HepG2 (cell line): ENCODE data around the gene CENPB. TPM values are rescaled to one million over a fixed set of nuclear protein-coding genes. Genes with fewer than 3 reads are reported as not detected.
A peak's percentile ranks its signal among the peaks of the same experiment; 100 is the strongest.

Source experiments
- ATM ChIP-seq: fragments of 450-650 bp; IDR thresholded peaks from 2 replicates; pipeline ENCODE4 v1.7.1; 2017; ENCODE audit warnings: mild to moderate bottlenecking, borderline replicate concordance
- FOSL2 ChIP-seq: sonication (generic); formaldehyde crosslinking; IDR thresholded peaks from 2 replicates; pipeline ENCODE4 v1.4.0; 2020; ENCODE audit warnings: missing genetic modification reagents
- GATAD1 ChIP-seq: IDR thresholded peaks from 2 replicates; pipeline ENCODE4 v1.6.1; 2016; ENCODE audit warnings: missing genetic modification reagents, missing compliant biosample characterization
- MAFG ChIP-seq: sonication (generic); formaldehyde crosslinking; IDR thresholded peaks from 2 replicates; pipeline ENCODE4 v1.5.1; 2020; ENCODE audit warnings: mild to moderate bottlenecking, missing genetic modification reagents
- MED13 ChIP-seq: sonication (generic); formaldehyde crosslinking; IDR thresholded peaks from 2 replicates; pipeline ENCODE4 v1.5.0; 2020; ENCODE audit warnings: missing genetic modification reagents
- SALL1 ChIP-seq: sonication (generic); formaldehyde crosslinking; IDR thresholded peaks from 2 replicates; pipeline ENCODE4 v1.8.0; 2022; ENCODE audit warnings: mild to moderate bottlenecking, missing genetic modification reagents
- SIX1 ChIP-seq: sonication (generic); formaldehyde crosslinking; IDR thresholded peaks from 2 replicates; pipeline ENCODE4 v1.4.0; 2020; ENCODE audit warnings: missing genetic modification reagents, borderline replicate concordance
- SOX6 ChIP-seq, 2 experiments: fragments of 450-650 bp in 1 of 2; sonication (generic) in 1 of 2; formaldehyde crosslinking in 1 of 2; IDR thresholded peaks; 2 replicates each; pipeline versions ENCODE4 v1.4.0 to v1.6.1; 2017 to 2020; ENCODE audit warnings: antibody characterized with exemption in 1 of 2, mild to moderate bottlenecking in 1 of 2, missing genetic modification reagents in 1 of 2
- SSRP1 ChIP-seq: IDR thresholded peaks from 2 replicates; pipeline ENCODE4 v1.6.1; 2016; ENCODE audit warnings: control low read depth
- TBX2 ChIP-seq: sonication (generic); formaldehyde crosslinking; IDR thresholded peaks from 2 replicates; pipeline ENCODE4 v1.5.0; 2020; ENCODE audit warnings: missing genetic modification reagents, mild to moderate bottlenecking, borderline replicate concordance
- ZBTB1 ChIP-seq: sonication (generic); formaldehyde crosslinking; IDR thresholded peaks from 2 replicates; pipeline ENCODE4 v1.4.0; 2020; ENCODE audit warnings: missing genetic modification reagents, borderline replicate concordance
- ZIK1 ChIP-seq: sonication (generic); formaldehyde crosslinking; IDR thresholded peaks from 2 replicates; pipeline ENCODE4 v1.5.0; 2020; ENCODE audit warnings: mild to moderate bottlenecking, low read depth, missing genetic modification reagents, borderline replicate concordance
- ZMAT3 ChIP-seq: sonication (generic); formaldehyde crosslinking; conservative IDR thresholded peaks from 2 replicates; pipeline ENCODE4 v1.7.0; 2021; ENCODE audit warnings: missing genetic modification reagents
- polyA plus RNA-seq, 8 experiments: library from polyadenylated mRNA; depleted of rRNA in 3 of 8; stranded (reverse) in 7 of 8; unstranded in 1 of 8; fragments of >200 nt; fragmentation: Illumina TruSeq in 4 of 8; extraction: Trizol in 4 of 8; gene quantifications; 2 replicates each; pipeline versions ENCODE4 v1.2.1 to v1.2.3, GENCODE V29; 2011 to 2016; ENCODE audit warnings: low read depth in 4 of 8, missing spikeins in 1 of 8, mixed read lengths in 1 of 8; ENCODE audit not compliant: insufficient read depth in 1 of 8
- total RNA-seq, 5 experiments: library from RNA; depleted of rRNA; stranded (reverse); fragments of >200 nt; fragmentation: Illumina TruSeq; extraction: Trizol; gene quantifications; 2 replicates each; pipeline ENCODE4 v1.2.3, GENCODE V29; 2016; ENCODE audit warnings: low read depth in 1 of 5
- TF ChIP-seq, protein P1 (sequence below): sonication (generic); formaldehyde crosslinking; IDR thresholded peaks from 2 replicates; pipeline ENCODE4 v1.5.0; 2020; ENCODE audit warnings: missing genetic modification reagents, mild to moderate bottlenecking, borderline replicate concordance
- TF ChIP-seq, protein P2 (sequence below): sonication (generic); formaldehyde crosslinking; IDR thresholded peaks from 2 replicates; pipeline ENCODE4 v1.4.0; 2020; ENCODE audit warnings: mild to moderate bottlenecking, missing genetic modification reagents
- TF ChIP-seq, protein P3 (sequence below): sonication (generic); formaldehyde crosslinking; IDR thresholded peaks from 2 replicates; pipeline ENCODE4 v1.4.0; 2020; ENCODE audit warnings: mild to moderate bottlenecking, missing genetic modification reagents
- TF ChIP-seq, protein P4 (sequence below): sonication (generic); formaldehyde crosslinking; IDR thresholded peaks from 2 replicates; pipeline ENCODE4 v1.8.1; 2023; ENCODE audit warnings: missing genetic modification reagents, mild to moderate bottlenecking, borderline replicate concordance
- TF ChIP-seq, protein P5 (sequence below): sonication (generic); formaldehyde crosslinking; IDR thresholded peaks from 2 replicates; pipeline ENCODE4 v1.4.0; 2020; ENCODE audit warnings: missing genetic modification reagents

CENPB gene
- total and polyA plus RNA-seq, 2 of the 13 experiments (the other 11 are each of a cell fraction or from before 2014, with no cell fraction given), result 10.4 to 54.5 TPM

DNA sequence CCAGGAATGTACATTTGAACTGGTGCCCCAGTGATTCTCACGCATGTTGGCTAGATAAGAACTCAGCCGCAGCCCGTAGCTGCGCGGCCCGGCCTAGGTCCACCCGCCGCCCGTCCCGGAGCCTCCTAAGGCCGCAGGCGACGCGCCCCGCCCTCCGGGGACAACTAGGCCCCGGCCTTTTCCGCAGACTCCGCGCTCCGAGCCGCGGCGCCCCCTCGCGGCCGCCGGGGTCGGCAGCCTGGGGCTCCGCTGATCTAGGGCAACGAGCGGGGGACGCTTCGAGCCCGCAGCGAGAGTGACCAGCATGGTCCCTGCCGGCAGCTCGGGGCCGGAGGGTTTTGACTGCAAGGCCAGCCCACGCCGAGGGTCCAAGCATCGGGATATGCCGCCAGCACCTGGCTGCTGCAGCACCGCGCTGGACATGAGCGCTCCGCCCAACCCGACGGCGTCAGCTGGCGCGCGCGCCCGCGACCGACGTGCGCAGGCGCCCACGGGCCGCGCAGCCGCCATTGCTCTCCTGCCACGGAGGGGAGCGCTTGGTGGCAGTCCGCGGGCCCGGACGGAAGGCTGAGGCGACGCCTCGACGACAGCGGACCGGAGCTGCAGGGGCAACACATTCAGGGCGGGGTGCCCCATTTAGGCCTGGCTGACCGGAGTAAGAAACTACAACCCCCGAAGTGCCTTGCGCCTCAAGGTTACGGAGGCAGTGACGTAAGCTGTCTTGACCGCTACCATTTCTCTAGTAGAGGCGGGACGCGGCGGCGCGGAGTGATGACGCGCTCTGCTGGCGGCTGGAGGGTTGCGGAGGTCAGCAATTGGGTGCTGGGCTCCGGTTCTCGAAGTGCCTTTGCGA, 33.7 kb upstream of the CENPB start, which contains the start of gene AP5S1 (continued):
- TF ChIP-seq FOSL2 (CRISPR knock-in tag) (peak; percentile 79), MED13 (CRISPR knock-in tag) (peak; percentile 60; the same call in 1 of the 2 replicates), SSRP1 (CRISPR knock-in tag) (peak; percentile 63; the same call in 1 of the 2 replicates), SALL1 (CRISPR knock-in tag) (peak; percentile 87), ATM (no peak), SOX6 (IDR thresholded peaks at IDR 0.05) (no peak), SOX6 (CRISPR knock-in tag; IDR thresholded peaks at IDR 0.05) (peak; percentile 78), ZMAT3 (CRISPR knock-in tag) (peak; percentile 99), ZIK1 (CRISPR knock-in tag) (peak; percentile 98), GATAD1 (CRISPR knock-in tag) (peak; percentile 97), ZBTB1 (CRISPR knock-in tag) (no peak), SIX1 (CRISPR knock-in tag) (0 out of 2 replicates have a peak, but pooled peaks have one; percentile 4), MAFG (peak; percentile 34; the same call in 1 of the 2 replicates), TBX2 (peak; percentile 94)
- TF ChIP-seq, protein P1, sequence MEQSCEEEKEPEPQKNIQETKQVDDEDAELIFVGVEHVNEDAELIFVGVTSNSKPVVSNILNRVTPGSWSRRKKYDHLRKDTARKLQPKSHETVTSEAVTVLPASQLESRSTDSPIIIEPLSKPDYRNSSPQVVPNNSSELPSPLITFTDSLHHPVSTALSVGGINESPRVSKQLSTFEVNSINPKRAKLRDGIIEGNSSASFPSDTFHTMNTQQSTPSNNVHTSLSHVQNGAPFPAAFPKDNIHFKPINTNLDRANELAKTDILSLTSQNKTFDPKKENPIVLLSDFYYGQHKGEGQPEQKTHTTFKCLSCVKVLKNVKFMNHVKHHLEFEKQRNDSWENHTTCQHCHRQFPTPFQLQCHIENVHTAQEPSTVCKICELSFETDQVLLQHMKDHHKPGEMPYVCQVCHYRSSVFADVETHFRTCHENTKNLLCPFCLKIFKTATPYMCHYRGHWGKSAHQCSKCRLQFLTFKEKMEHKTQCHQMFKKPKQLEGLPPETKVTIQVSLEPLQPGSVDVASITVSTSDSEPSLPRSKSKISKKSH (CRISPR knock-in tag), result peak; percentile 84
- TF ChIP-seq, protein P2, sequence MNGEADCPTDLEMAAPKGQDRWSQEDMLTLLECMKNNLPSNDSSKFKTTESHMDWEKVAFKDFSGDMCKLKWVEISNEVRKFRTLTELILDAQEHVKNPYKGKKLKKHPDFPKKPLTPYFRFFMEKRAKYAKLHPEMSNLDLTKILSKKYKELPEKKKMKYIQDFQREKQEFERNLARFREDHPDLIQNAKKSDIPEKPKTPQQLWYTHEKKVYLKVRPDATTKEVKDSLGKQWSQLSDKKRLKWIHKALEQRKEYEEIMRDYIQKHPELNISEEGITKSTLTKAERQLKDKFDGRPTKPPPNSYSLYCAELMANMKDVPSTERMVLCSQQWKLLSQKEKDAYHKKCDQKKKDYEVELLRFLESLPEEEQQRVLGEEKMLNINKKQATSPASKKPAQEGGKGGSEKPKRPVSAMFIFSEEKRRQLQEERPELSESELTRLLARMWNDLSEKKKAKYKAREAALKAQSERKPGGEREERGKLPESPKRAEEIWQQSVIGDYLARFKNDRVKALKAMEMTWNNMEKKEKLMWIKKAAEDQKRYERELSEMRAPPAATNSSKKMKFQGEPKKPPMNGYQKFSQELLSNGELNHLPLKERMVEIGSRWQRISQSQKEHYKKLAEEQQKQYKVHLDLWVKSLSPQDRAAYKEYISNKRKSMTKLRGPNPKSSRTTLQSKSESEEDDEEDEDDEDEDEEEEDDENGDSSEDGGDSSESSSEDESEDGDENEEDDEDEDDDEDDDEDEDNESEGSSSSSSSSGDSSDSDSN (CRISPR knock-in tag), result peak; percentile 99
- TF ChIP-seq, protein P3, sequence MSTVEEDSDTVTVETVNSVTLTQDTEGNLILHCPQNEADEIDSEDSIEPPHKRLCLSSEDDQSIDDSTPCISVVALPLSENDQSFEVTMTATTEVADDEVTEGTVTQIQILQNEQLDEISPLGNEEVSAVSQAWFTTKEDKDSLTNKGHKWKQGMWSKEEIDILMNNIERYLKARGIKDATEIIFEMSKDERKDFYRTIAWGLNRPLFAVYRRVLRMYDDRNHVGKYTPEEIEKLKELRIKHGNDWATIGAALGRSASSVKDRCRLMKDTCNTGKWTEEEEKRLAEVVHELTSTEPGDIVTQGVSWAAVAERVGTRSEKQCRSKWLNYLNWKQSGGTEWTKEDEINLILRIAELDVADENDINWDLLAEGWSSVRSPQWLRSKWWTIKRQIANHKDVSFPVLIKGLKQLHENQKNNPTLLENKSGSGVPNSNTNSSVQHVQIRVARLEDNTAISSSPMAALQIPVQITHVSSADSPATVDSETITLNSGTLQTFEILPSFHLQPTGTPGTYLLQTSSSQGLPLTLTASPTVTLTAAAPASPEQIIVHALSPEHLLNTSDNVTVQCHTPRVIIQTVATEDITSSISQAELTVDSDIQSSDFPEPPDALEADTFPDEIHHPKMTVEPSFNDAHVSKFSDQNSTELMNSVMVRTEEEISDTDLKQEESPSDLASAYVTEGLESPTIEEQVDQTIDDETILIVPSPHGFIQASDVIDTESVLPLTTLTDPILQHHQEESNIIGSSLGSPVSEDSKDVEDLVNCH (CRISPR knock-in tag), result peak; percentile 43; the same call in 1 of the 2 replicates
- TF ChIP-seq, protein P4, sequence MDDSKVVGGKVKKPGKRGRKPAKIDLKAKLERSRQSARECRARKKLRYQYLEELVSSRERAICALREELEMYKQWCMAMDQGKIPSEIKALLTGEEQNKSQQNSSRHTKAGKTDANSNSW (CRISPR knock-in tag), result peak; percentile 96
- TF ChIP-seq, protein P5, sequence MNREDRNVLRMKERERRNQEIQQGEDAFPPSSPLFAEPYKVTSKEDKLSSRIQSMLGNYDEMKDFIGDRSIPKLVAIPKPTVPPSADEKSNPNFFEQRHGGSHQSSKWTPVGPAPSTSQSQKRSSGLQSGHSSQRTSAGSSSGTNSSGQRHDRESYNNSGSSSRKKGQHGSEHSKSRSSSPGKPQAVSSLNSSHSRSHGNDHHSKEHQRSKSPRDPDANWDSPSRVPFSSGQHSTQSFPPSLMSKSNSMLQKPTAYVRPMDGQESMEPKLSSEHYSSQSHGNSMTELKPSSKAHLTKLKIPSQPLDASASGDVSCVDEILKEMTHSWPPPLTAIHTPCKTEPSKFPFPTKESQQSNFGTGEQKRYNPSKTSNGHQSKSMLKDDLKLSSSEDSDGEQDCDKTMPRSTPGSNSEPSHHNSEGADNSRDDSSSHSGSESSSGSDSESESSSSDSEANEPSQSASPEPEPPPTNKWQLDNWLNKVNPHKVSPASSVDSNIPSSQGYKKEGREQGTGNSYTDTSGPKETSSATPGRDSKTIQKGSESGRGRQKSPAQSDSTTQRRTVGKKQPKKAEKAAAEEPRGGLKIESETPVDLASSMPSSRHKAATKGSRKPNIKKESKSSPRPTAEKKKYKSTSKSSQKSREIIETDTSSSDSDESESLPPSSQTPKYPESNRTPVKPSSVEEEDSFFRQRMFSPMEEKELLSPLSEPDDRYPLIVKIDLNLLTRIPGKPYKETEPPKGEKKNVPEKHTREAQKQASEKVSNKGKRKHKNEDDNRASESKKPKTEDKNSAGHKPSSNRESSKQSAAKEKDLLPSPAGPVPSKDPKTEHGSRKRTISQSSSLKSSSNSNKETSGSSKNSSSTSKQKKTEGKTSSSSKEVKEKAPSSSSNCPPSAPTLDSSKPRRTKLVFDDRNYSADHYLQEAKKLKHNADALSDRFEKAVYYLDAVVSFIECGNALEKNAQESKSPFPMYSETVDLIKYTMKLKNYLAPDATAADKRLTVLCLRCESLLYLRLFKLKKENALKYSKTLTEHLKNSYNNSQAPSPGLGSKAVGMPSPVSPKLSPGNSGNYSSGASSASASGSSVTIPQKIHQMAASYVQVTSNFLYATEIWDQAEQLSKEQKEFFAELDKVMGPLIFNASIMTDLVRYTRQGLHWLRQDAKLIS, result peak; percentile 89
